K562 (cell line): Measurements from ENCODE around the gene TTLL10. TPM values are rescaled to one million over a fixed set of nuclear protein-coding genes. Genes with fewer than 3 reads are reported as not detected.
A peak's percentile ranks its signal among the peaks of the same experiment; 100 is the strongest.

ENCODE experiments used
- BRF1 ChIP-seq: IDR thresholded peaks from 3 replicates; pipeline ENCODE4 v1.6.1; 2011; ENCODE audit warnings: borderline replicate concordance, mild to moderate bottlenecking; ENCODE audit not compliant: insufficient read length; ENCODE audit errors: extremely low read depth
- CBFB ChIP-seq: sonication (generic); formaldehyde crosslinking; IDR thresholded peaks from 2 replicates; pipeline ENCODE4 v1.4.0; 2020; ENCODE audit warnings: mild to moderate bottlenecking, missing genetic modification reagents
- CREM ChIP-seq: IDR thresholded peaks from 2 replicates; pipeline ENCODE4 v1.6.1; 2014; ENCODE audit warnings: antibody characterized with exemption, low read depth
- GTF2E2 ChIP-seq: fragments of 200-800 bp; sonication (Bioruptor generic); IDR thresholded peaks from 2 replicates; pipeline ENCODE4 v1.6.1; 2016; ENCODE audit warnings: missing genetic modification characterization, missing compliant biosample characterization
- HMGN3 ChIP-seq: IDR thresholded peaks from 2 replicates; pipeline ENCODE4 v1.6.1; 2011; ENCODE audit warnings: borderline replicate concordance, low read depth, mild to moderate bottlenecking, mixed read lengths, low read length; ENCODE audit not compliant: insufficient read length; ENCODE audit errors: extremely low read depth
- KDM1A ChIP-seq, 2 experiments: fragments of 450-650 bp; IDR thresholded peaks; 2 replicates each; pipeline ENCODE4 v1.6.1; 2016; ENCODE audit warnings: mild to moderate bottlenecking in 2 of 2
- LCOR ChIP-seq: sonication (generic); formaldehyde crosslinking; IDR thresholded peaks from 2 replicates; pipeline ENCODE4 v1.8.0; 2022; ENCODE audit warnings: mild to moderate bottlenecking, missing genetic modification reagents
- OTX1 ChIP-seq: fragments of 450-650 bp; formaldehyde crosslinking; IDR thresholded peaks from 2 replicates; pipeline ENCODE4 v1.4.0; 2022; ENCODE audit warnings: mild to moderate bottlenecking
- RBM14 ChIP-seq: fragments of 200-400 bp; formaldehyde crosslinking; IDR thresholded peaks from 2 replicates; pipeline ENCODE4 v1.6.1; 2018; ENCODE audit warnings: low read depth, mild to moderate bottlenecking, low read length, moderate library complexity, borderline replicate concordance; ENCODE audit not compliant: insufficient read depth
- ZBTB7A ChIP-seq: IDR thresholded peaks from 2 replicates; pipeline ENCODE4 v1.6.1; 2011; ENCODE audit warnings: low read depth, mild to moderate bottlenecking, low read length, moderate library complexity, borderline replicate concordance; ENCODE audit not compliant: control insufficient read depth
- ZNF644 ChIP-seq: fragments of 200-800 bp; sonication (Bioruptor generic); IDR thresholded peaks from 2 replicates; pipeline ENCODE4 v1.6.1; 2016; ENCODE audit warnings: low read depth, missing genetic modification characterization, missing compliant biosample characterization
- polyA plus RNA-seq, 8 experiments: library from polyadenylated mRNA; depleted of rRNA in 4 of 8; stranded (reverse) in 5 of 8; unstranded in 3 of 8; fragments of >200 nt; fragmentation: Nextera tagmentation in 2 of 8; fragmentation: Illumina TruSeq in 1 of 8; extraction: Ambion mirVana in 2 of 8; extraction: Trizol in 1 of 8; gene quantifications; 2 replicates each; pipeline versions ENCODE4 v1.2.1 to v1.2.3, GENCODE V29; 2011 to 2014; ENCODE audit warnings: inconsistent platforms in 1 of 8, missing spikeins in 1 of 8
- total RNA-seq, 7 experiments: library from RNA; depleted of rRNA in 6 of 7; stranded (reverse); fragments of >200 nt in 6 of 7; fragmentation: Illumina TruSeq in 2 of 7; extraction: Trizol in 2 of 7; gene quantifications; 2 replicates each; pipeline versions ENCODE4 v1.2.1 to v1.2.3, GENCODE V29; 2011 to 2021; ENCODE audit warnings: low replicate concordance in 1 of 7
- TF ChIP-seq, protein P1 (sequence below), 2 experiments: fragments of 450-650 bp in 1 of 2; sonication (generic) in 1 of 2; formaldehyde crosslinking in 1 of 2; IDR thresholded peaks; 2 replicates each; pipeline versions ENCODE4 v1.7.1 to v1.9.0; 2016 to 2022; ENCODE audit warnings: inconsistent platforms in 1 of 2, mild to moderate bottlenecking in 1 of 2, missing genetic modification reagents in 1 of 2
- TF ChIP-seq, protein P2 (sequence below): sonication (generic); formaldehyde crosslinking; IDR thresholded peaks from 2 replicates; pipeline ENCODE4 v1.8.0; 2023; ENCODE audit warnings: mild to moderate bottlenecking, missing genetic modification reagents

The TTLL10 gene
- total and polyA plus RNA-seq, 9 of the 15 experiments (the other 6 are each of a cell fraction or from before 2014, with no cell fraction given) = not detected

DNA sequence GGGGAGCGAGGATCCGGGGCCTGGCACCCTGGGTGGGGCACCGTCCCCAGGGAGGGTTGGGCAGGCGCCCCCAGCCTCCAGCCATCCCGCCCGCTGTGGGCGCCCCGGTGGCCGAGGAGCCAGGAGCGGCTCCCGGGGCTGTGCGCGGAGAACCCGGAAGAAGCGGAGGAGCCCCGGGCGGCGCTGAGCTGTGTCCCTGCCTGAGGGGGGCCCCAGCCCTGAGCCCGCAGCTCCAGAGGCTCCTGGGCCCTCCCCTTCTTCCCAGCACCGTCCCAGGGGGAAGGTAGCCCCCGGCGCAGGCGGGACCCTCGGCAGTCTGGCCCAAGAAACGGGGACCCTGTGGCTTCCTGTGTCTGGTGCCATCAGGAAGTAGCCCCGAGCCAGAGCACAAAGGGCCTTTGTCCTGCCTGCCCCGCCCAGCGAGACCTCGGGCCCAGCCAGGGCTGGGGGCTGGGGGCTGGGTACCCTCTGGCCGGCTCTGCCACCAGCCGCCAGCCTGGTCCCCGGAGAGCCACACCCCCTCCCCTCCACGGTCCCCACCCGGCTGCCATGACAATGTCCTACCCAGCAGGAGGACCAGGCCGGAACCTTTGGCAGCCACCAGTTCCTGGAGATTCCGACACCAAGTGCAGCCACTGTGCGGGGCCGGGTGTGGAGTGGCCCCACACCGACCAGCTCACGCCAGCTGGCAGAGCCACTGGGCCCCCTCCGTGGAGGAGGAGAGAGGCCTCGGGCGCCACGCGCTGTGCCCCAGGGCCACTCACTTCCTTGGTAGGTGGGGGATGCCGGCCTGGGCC, 15.6 kb upstream of the TTLL10 start (continued):
- 0 out of 2 replicates have a peak, but pooled peaks have one; percentile 4 for TF ChIP-seq CREM
- peak; percentile 92 for TF ChIP-seq GTF2E2 (tag)
- TF ChIP-seq HMGN3 = peak; percentile 52
- TF ChIP-seq, protein P1, sequence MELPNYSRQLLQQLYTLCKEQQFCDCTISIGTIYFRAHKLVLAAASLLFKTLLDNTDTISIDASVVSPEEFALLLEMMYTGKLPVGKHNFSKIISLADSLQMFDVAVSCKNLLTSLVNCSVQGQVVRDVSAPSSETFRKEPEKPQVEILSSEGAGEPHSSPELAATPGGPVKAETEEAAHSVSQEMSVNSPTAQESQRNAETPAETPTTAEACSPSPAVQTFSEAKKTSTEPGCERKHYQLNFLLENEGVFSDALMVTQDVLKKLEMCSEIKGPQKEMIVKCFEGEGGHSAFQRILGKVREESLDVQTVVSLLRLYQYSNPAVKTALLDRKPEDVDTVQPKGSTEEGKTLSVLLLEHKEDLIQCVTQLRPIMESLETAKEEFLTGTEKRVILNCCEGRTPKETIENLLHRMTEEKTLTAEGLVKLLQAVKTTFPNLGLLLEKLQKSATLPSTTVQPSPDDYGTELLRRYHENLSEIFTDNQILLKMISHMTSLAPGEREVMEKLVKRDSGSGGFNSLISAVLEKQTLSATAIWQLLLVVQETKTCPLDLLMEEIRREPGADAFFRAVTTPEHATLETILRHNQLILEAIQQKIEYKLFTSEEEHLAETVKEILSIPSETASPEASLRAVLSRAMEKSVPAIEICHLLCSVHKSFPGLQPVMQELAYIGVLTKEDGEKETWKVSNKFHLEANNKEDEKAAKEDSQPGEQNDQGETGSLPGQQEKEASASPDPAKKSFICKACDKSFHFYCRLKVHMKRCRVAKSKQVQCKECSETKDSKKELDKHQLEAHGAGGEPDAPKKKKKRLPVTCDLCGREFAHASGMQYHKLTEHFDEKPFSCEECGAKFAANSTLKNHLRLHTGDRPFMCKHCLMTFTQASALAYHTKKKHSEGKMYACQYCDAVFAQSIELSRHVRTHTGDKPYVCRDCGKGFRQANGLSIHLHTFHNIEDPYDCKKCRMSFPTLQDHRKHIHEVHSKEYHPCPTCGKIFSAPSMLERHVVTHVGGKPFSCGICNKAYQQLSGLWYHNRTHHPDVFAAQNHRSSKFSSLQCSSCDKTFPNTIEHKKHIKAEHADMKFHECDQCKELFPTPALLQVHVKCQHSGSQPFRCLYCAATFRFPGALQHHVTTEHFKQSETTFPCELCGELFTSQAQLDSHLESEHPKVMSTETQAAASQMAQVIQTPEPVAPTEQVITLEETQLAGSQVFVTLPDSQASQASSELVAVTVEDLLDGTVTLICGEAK (IDR thresholded peaks at IDR 0.05) = peak; percentile 44; the same call in 1 of the 2 replicates
- TF ChIP-seq, protein P1 (CRISPR knock-in tag; IDR thresholded peaks at IDR 0.05) = no peak
- TF ChIP-seq LCOR = peak; percentile 58; the same call in 1 of the 2 replicates
- TF ChIP-seq RBM14 = peak; percentile 67; the same call in 1 of the 2 replicates
- TF ChIP-seq CBFB = 0 out of 2 replicates have a peak, but pooled peaks have one; percentile 21
- 0 out of 2 replicates have a peak, but pooled peaks have one; percentile 37 for TF ChIP-seq ZBTB7A
- TF ChIP-seq KDM1A (IDR thresholded peaks at IDR 0.05) = no peak
- no peak for TF ChIP-seq BRF1
- TF ChIP-seq, protein P2, sequence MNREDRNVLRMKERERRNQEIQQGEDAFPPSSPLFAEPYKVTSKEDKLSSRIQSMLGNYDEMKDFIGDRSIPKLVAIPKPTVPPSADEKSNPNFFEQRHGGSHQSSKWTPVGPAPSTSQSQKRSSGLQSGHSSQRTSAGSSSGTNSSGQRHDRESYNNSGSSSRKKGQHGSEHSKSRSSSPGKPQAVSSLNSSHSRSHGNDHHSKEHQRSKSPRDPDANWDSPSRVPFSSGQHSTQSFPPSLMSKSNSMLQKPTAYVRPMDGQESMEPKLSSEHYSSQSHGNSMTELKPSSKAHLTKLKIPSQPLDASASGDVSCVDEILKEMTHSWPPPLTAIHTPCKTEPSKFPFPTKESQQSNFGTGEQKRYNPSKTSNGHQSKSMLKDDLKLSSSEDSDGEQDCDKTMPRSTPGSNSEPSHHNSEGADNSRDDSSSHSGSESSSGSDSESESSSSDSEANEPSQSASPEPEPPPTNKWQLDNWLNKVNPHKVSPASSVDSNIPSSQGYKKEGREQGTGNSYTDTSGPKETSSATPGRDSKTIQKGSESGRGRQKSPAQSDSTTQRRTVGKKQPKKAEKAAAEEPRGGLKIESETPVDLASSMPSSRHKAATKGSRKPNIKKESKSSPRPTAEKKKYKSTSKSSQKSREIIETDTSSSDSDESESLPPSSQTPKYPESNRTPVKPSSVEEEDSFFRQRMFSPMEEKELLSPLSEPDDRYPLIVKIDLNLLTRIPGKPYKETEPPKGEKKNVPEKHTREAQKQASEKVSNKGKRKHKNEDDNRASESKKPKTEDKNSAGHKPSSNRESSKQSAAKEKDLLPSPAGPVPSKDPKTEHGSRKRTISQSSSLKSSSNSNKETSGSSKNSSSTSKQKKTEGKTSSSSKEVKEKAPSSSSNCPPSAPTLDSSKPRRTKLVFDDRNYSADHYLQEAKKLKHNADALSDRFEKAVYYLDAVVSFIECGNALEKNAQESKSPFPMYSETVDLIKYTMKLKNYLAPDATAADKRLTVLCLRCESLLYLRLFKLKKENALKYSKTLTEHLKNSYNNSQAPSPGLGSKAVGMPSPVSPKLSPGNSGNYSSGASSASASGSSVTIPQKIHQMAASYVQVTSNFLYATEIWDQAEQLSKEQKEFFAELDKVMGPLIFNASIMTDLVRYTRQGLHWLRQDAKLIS (CRISPR knock-in tag) = peak; percentile 46
- 0 out of 2 replicates have a peak, but pooled peaks have one; percentile 28 for TF ChIP-seq ZNF644 (tag)
- TF ChIP-seq OTX1 (CRISPR knock-in tag) = 0 out of 2 replicates have a peak, but pooled peaks have one; percentile 1
